Pancreas (tissue), 10 donors: ENCODE data around the gene ACSL6. TPM values are rescaled to one million over a fixed set of nuclear protein-coding genes. Genes with fewer than 3 reads are reported as not detected.

ENCODE experiments used
- ATAC-seq, 4 donors: fragments of 200-7000 bp; cut with Tn5 transposase; one replicate each; pipeline versions ENCODE4 v1.8.0 to v1.9.1; 2020; ENCODE audit warnings: mild to moderate bottlenecking in 4 of 4, moderate library complexity in 4 of 4
- DNase-seq, 6 donors: peaks; one replicate each; pipeline ENCODE4 v3.0.0-alpha.2; 2020
- FAIRE-seq: peaks from 2 replicates; lab custom pipeline; 2012; peaks lifted over from hg19 to GRCh38; lab: Jason Lieb, UNC
- H3K27ac ChIP-seq, 4 donors: fragments of 200-600 bp; sonication (generic); 1 replicate in 3 of 4; 2 replicates in 1 of 4; pipeline versions ENCODE4 v1.5.0 to v1.8.0; 2020
- H3K27me3 ChIP-seq, 4 donors: fragments of 200-600 bp; one replicate each; pipeline ENCODE4 v1.8.0; 2021
- H3K36me3 ChIP-seq, 3 donors: fragments of 200-600 bp; sonication (generic) in 1 of 3; one replicate each; pipeline versions ENCODE4 v1.5.0 to v1.8.0; 2020 to 2021
- H3K4me1 ChIP-seq, 3 donors: fragments of 200-600 bp; one replicate each; pipeline ENCODE4 v1.8.0; 2021
- H3K4me3 ChIP-seq, 4 donors: fragments of 200-600 bp; sonication (generic) in 2 of 4; one replicate each; pipeline versions ENCODE4 v1.5.0 to v1.8.0; 2020 to 2021
- H3K9me3 ChIP-seq, 4 donors: fragments of 200-600 bp; one replicate each; pipeline ENCODE4 v1.8.0; 2021
- WGBS, 2 donors: extraction: QIAGEN DNeasy Blood & Tissue Kit; methylation state at CpG; one replicate each; pipeline ENCODE4 v1.1.7; 2013; 5-methylcytosine and 5-hydroxymethylcytosine counted together
- intact Hi-C, 3 donors: fragments of 100-400 bp; cut with DNase I; formaldehyde crosslinking; loops; one replicate each; pipeline versions ENCODE4 v1.11.1 to v1.14.2; 2022
- polyA plus RNA-seq, 2 donors: library from polyadenylated mRNA; stranded (reverse); fragments of 200-250 nt; gene quantifications; one replicate each; pipeline ENCODE4 v1.2.3, GENCODE V29; 2013
- total RNA-seq, 6 donors: library from RNA; stranded (reverse); fragmentation: NEBNext Ultra II Directional in 4 of 6; extraction: Animal tissue kit (Norgen Biotek cat#: 25700) in 4 of 6; gene quantifications; one replicate each; pipeline versions ENCODE4 v1.2.1 to v1.2.4, GENCODE V29; 2021 to 2023
- TF ChIP-seq, protein P1 (sequence below), 4 donors: fragments of 200-600 bp; sonication (generic) in 3 of 4; IDR thresholded peaks; one replicate each; pipeline versions ENCODE4 v1.5.0 to v1.8.0; 2021; ENCODE audit warnings: antibody characterized with exemption in 4 of 4
- donor health status: healthy with polysubstance abuse.
- donor health status: DM: no; HTN: no; CAD: no; lungs with moderate emphysema.
- donor health status: DM: no; HTN: no; CAD: no.
- donor health status: control.
- donor health status: control.
- donor health status: Bipolar disorder and iron deficiency.
- donor health status: DM: yes; HTN: yes; CAD: no.
- donor health status: DM: no; HTN: no; CAD: no.
- donor health status: DM: no; HTN: no; CAD: no.
- donor health status: DM: yes; HTN: yes; CAD: no.

The ACSL6 gene
- total and polyA plus RNA-seq, 8 donors, result 0.83 to 3.3 (median 1.1) TPM

DNA sequence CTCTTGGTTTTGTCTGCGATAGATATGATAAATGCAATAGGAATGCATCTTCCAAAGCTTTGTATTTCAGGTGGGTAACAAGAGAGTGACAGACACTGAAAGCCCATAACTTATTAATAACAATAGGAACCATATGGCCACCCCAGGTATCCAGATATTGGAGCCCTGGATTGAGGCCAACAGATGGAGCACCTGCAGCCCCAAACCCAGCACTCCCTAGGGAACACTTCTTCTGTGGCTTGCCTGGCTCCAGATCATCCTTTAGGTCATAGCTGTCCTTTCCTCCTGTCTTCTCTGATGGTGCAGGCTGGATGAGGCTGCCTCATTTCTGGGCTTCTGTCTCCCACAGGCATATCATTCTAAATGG lies 44.0 kb upstream of the ACSL6 start:
- Histone ChIP-seq H3K9me3 (no peaks in the 10 kb centered on the region), H3K27me3 (no peaks in the 10 kb centered on the region), H3K27ac (no peak overlapping the region), H3K4me3 (no peak overlapping the region), H3K36me3 (no peaks in the 10 kb centered on the region), H3K4me1 (no peaks in the 10 kb centered on the region)
- TF ChIP-seq, protein P1, sequence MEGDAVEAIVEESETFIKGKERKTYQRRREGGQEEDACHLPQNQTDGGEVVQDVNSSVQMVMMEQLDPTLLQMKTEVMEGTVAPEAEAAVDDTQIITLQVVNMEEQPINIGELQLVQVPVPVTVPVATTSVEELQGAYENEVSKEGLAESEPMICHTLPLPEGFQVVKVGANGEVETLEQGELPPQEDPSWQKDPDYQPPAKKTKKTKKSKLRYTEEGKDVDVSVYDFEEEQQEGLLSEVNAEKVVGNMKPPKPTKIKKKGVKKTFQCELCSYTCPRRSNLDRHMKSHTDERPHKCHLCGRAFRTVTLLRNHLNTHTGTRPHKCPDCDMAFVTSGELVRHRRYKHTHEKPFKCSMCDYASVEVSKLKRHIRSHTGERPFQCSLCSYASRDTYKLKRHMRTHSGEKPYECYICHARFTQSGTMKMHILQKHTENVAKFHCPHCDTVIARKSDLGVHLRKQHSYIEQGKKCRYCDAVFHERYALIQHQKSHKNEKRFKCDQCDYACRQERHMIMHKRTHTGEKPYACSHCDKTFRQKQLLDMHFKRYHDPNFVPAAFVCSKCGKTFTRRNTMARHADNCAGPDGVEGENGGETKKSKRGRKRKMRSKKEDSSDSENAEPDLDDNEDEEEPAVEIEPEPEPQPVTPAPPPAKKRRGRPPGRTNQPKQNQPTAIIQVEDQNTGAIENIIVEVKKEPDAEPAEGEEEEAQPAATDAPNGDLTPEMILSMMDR (IDR thresholded peaks at IDR 0.05), result no peak
- intact Hi-C loops, result no loop called here
- ATAC-seq, result no peak
- peak in 1 of 6 donors; percentile 3 for DNase-seq
- no peak for FAIRE-seq
- WGBS, 2 donors, result 94 to 96% methylated on average over 1 of the region's 1 CpG

DNA sequence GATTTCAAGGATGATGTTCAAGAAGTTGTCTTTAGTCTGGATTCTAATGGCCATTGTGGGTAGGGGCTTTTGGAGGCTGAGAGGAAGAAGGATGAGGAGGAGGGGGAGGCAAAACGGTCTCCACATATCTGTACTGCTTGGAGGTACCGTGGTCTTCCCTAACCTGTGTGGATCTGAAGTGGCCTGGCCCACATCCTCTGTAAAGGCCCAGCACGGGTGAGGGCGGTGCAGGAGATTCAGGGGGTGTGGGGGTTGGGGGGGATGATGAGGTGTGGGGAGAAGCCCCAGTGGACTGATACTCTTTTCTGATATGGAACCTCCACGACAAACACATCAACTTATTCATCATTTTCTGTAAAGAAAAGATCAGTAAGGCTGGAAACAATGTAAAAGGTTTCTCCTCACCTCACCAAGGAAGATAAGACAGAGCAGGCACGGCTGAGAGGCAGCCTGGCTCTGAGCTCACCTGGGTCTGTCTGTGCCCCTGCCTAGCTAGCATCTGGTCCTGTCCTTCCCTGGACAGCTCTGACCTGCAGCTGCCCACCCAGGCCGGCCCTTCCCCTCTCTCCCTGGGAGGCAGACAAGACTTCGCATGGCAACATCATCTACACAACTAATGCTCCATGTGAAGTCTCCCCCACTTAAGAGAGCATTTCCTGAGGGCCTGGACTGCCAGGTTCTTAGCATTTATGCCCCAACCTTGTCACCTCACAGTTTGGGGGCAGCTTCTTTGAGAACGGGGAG lies 43.4 kb upstream of the ACSL6 start:
- Histone ChIP-seq H3K4me1 (no peaks in the 10 kb centered on the region), H3K27me3 (no peaks in the 10 kb centered on the region), H3K27ac (no peak overlapping the region), H3K36me3 (no peaks in the 10 kb centered on the region), H3K9me3 (no peaks in the 10 kb centered on the region), H3K4me3 (no peak overlapping the region)
- WGBS, 2 donors, result 57 to 67% methylated on average over 9 of the region's 9 CpGs
- DNase-seq (peak in 1 of 6 donors; percentile 39), FAIRE-seq (no peak), ATAC-seq (no peak)
- intact Hi-C loops, result no loop called here
- TF ChIP-seq, protein P1 (IDR thresholded peaks at IDR 0.05), result no peak

DNA sequence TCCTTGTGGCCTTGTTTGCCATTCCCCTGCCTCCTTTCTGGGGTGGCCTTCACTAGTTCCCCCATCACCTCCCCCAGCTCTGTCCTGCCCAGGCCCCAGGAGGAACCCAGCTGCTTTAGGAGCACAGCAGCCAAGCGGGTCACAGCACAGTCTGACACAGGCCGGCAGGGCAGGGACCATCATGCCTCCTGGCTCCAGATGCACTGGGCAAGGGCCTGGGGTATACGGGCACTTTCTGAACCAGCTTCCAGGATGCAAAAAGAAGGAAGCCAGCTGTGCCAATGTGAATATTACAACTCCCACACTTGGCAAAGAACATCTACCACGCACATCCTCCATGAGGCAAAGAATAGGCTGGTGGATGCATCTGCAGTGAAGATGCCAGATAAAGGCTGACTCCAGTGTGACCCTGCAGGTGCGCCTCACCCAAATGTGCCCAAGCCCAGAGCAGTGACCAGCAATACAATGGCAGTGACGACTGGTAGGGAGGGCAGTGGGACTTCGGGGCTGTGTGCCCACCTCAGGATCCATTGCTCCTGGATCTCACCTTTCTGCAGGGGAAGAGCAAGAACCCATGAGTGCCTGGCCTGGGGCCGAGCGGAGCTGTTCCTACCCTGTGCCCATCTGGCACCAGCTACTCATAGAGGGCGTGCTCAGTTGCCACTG lies 42.7 kb upstream of the ACSL6 start:
- intact Hi-C loops, result no loop called here
- no peak for FAIRE-seq
- TF ChIP-seq, protein P1 (IDR thresholded peaks at IDR 0.05), result no peak
- Histone ChIP-seq H3K9me3 (no peaks in the 10 kb centered on the region), H3K36me3 (no peaks in the 10 kb centered on the region), H3K4me1 (no peaks in the 10 kb centered on the region), H3K4me3 (no peak overlapping the region), H3K27me3 (no peaks in the 10 kb centered on the region), H3K27ac (no peak overlapping the region)
- WGBS, 2 donors, result 76 to 80% methylated on average over 10 of the region's 10 CpGs
- ATAC-seq, result no peak
- DNase-seq, result peak in 3 of 6 donors; percentile 5 to 34 (median 33)

DNA sequence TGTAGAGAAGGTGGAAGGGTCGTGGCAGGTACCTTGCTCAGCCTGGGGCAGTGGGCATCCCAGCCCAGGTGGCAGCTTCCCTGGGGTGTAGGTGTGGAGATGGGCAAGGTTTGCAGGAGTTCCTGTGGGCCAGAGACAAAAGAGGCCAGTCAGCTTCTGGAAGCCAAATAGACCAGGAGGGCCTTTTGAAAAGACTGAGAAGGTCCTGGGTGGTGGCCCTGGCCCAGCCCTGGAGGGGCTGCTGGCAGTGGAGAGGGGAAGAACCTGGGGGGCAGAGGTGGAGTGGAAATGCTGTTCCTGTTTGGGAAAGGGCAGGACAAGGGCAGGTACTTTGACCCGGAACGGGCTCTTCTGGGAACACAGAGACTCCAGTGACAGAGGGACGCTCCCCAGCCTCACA lies 42.0 kb upstream of the ACSL6 start:
- Histone ChIP-seq H3K27ac (no peak overlapping the region), H3K27me3 (no peaks in the 10 kb centered on the region), H3K4me1 (no peaks in the 10 kb centered on the region), H3K36me3 (no peaks in the 10 kb centered on the region), H3K4me3 (no peak overlapping the region), H3K9me3 (no peaks in the 10 kb centered on the region)
- TF ChIP-seq, protein P1 (IDR thresholded peaks at IDR 0.05), result no peak
- intact Hi-C loops, result no loop called here
- ATAC-seq (no peak), DNase-seq (peak in 2 of 6 donors; percentile 2 to 25), FAIRE-seq (no peak)
- 69 to 73% methylated on average over 4 of the region's 4 CpGs for WGBS, 2 donors

DNA sequence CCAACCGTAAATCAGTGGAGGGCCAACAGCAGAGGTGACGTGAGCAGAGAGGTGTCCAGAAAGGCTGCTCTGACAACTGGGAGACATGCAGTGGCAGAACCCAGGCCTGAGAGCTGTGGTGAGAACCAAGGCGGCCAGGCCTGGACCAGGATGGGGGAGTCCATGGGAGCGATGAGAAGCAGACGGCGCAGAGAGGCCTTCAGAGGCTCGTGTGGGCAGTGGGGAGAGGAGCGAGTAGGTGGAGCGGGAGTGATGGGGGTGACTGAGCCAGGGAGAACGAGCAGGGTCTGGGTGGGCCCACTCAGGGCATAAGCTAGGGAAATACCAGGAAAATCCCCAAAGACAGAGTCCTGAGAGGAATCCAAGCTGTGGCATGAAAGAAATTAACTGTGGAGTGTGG lies 41.1 kb upstream of the ACSL6 start:
- H3K9me3 ChIP-seq, result no peaks in the 10 kb centered on the region
- H3K36me3 ChIP-seq, result no peaks in the 10 kb centered on the region
- H3K27ac ChIP-seq, result no peak overlapping the region
- H3K4me3 ChIP-seq, result no peak overlapping the region
- intact Hi-C loops, result no loop called here
- ATAC-seq (peak in 1 of 4 donors; percentile 26), DNase-seq (peak in 2 of 6 donors; percentile 35 to 40), FAIRE-seq (no peak)
- H3K4me1 ChIP-seq, result no peaks in the 10 kb centered on the region
- H3K27me3 ChIP-seq, result no peaks in the 10 kb centered on the region
- TF ChIP-seq, protein P1 (IDR thresholded peaks at IDR 0.05), result no peak
- WGBS, 2 donors, result 68 to 71% methylated on average over 10 of the region's 10 CpGs
